Endothelial cell of umbilical vein (primary cell): ENCODE results near the gene TMIE.

Experiments used
- CTCF ChIP-seq, 2 donors: IDR thresholded peaks; 1 replicate in 1 of 2; 2 replicates in 1 of 2; pipeline ENCODE4 v1.5.1; 2011; ENCODE audit warnings: low read length in 2 of 2, mild to moderate bottlenecking in 2 of 2, moderate library complexity in 2 of 2, control low read depth in 1 of 2, inconsistent platforms in 1 of 2, low read depth in 1 of 2; ENCODE audit not compliant: insufficient read depth in 1 of 2; ENCODE audit errors: extremely low read depth in 1 of 2
- JUN ChIP-seq: IDR thresholded peaks from 2 replicates; pipeline ENCODE4 v1.6.1; 2011; ENCODE audit warnings: borderline replicate concordance, low read depth; ENCODE audit not compliant: insufficient read length, insufficient read depth

- TF ChIP-seq CTCF (IDR thresholded peaks at IDR 0.05; ENCODE audit: extremely low read depth in 1 of 2, insufficient read depth in 1 of 2, low read depth in 1 of 2, low read length in 2 of 2) (no peak), JUN (no peak)
These were observed 14.4 kb downstream of the TMIE start for GRCh38 chr3:46715507-46716175.
